Measurements from ENCODE around the gene TBC1D12. TPM values are rescaled to one million over a fixed set of nuclear protein-coding genes. Genes with fewer than 3 reads are reported as not detected.

TBC1D12 gene
- total RNA-seq, 4 donors from 2014 or later: 16.9 to 26.6 (median 17.9) TPM

DNA sequence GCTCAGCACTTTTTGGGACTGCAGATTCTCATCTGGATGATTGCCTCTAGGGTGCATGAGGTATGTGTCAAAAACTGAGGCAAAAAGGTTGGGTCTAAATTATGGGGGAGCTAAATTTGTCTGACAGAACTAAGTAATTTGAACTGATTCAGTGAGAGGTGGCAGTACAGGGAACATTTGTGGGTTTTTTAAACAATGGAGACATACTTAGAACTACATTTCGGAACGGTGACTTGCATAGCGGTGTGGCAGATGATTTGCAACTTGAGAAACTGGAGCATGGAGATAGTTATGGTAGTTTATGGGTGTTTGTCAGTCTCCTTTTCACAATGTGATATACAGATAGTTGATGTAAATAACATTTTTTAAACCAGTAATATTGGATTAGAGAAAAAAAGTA lies 14.6 kb downstream of the TBC1D12 start:
- 82 to 89% methylated on average over 3 of the region's 3 CpGs for WGBS, 2 donors (ENCODE audit: low coverage in 1 of 2)
- H3K27me3 ChIP-seq: no peaks in the 10 kb centered on the region
- TF ChIP-seq POLR2AphosphoS5 (IDR thresholded peaks at IDR 0.05) (no peak), POLR2A (IDR thresholded peaks at IDR 0.05) (no peak), EP300 (IDR thresholded peaks at IDR 0.05) (no peak)
- TF ChIP-seq, protein P1, sequence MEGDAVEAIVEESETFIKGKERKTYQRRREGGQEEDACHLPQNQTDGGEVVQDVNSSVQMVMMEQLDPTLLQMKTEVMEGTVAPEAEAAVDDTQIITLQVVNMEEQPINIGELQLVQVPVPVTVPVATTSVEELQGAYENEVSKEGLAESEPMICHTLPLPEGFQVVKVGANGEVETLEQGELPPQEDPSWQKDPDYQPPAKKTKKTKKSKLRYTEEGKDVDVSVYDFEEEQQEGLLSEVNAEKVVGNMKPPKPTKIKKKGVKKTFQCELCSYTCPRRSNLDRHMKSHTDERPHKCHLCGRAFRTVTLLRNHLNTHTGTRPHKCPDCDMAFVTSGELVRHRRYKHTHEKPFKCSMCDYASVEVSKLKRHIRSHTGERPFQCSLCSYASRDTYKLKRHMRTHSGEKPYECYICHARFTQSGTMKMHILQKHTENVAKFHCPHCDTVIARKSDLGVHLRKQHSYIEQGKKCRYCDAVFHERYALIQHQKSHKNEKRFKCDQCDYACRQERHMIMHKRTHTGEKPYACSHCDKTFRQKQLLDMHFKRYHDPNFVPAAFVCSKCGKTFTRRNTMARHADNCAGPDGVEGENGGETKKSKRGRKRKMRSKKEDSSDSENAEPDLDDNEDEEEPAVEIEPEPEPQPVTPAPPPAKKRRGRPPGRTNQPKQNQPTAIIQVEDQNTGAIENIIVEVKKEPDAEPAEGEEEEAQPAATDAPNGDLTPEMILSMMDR (IDR thresholded peaks at IDR 0.05): no peak
- H3K4me1 ChIP-seq: peaks cover 0 to 24% (median 4%) of the 10 kb centered on the region in 3 donors
- no peaks in the 10 kb centered on the region for H3K9me3 ChIP-seq
- H3K36me3 ChIP-seq: no peaks in the 10 kb centered on the region
- H3K27ac ChIP-seq: no peak overlapping the region
- no peak for ATAC-seq
- H3K4me3 ChIP-seq: no peak overlapping the region

DNA sequence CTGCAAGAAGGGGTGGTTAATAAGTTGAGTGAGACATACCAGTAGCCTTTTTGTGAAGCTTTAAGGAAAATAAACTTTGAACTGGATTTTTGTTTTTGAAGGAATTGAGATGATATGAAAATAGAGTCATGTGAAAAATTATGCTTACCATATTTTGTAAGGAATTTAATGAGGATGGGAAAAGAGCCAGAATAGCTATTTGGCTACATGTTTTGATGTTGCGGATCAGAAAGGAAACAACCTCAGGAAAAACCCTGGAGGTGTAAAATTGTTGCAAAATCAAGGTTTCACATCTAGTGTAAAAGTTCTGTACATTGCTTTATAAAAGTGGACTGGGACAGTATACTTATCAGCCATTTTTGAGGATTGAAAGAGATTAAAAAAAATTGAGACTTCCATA lies 15.0 kb downstream of the TBC1D12 start:
- WGBS, 2 donors (ENCODE audit: low coverage in 1 of 2): 71 to 100% methylated on average over 1 of the region's 1 CpG
- no peak overlapping the region for H3K27ac ChIP-seq
- no peaks in the 10 kb centered on the region for H3K9me3 ChIP-seq
- TF ChIP-seq, protein P1 (IDR thresholded peaks at IDR 0.05): no peak
- TF ChIP-seq EP300 (IDR thresholded peaks at IDR 0.05) (no peak), POLR2AphosphoS5 (IDR thresholded peaks at IDR 0.05) (no peak), POLR2A (IDR thresholded peaks at IDR 0.05) (no peak)
- no peaks in the 10 kb centered on the region for H3K36me3 ChIP-seq
- ATAC-seq: no peak
- H3K4me3 ChIP-seq: no peak overlapping the region
- H3K27me3 ChIP-seq: no peaks in the 10 kb centered on the region
- peaks cover 0 to 24% (median 4%) of the 10 kb centered on the region in 3 donors for H3K4me1 ChIP-seq

DNA sequence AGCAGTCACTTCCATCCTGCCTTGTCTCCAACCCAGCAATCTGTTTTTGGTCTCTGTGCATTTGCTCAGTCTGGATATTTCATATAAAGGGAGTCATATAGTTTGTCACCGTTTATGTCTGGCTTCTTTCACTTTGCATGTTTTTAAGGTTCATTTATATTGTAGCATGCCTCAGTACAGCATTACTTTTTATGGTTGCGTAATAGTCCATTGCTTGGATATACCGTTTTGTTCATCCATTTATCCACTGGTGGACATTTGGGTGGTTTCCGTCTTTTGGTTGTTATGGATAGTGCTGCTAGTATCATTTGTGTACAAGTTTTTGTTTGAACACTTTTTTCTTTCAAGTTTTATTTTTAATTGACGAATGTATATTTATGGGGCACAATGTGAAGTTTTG lies 18.2 kb downstream of the TBC1D12 start:
- H3K4me1 ChIP-seq: peaks cover 0 to 11% (median 0%) of the 10 kb centered on the region in 3 donors
- 93 to 96% methylated on average over 5 of the region's 5 CpGs for WGBS, 2 donors (ENCODE audit: low coverage in 1 of 2)
- no peak for ATAC-seq

GRCh38 chr10:94420998-94421528 lies 18.7 kb downstream of the TBC1D12 start:
- 27 to 36% methylated on average over 1 of the region's 1 CpG for WGBS, 2 donors (ENCODE audit: low coverage in 1 of 2)
- Histone ChIP-seq H3K4me1 (peaks cover 0 to 11% (median 0%) of the 10 kb centered on the region in 3 donors), H3K27me3 (no peaks in the 10 kb centered on the region), H3K36me3 (no peaks in the 10 kb centered on the region), H3K27ac (no peak overlapping the region), H3K9me3 (peaks cover 0 to 8% (median 0%) of the 10 kb centered on the region in 3 donors), H3K4me3 (no peak overlapping the region)
- no peak for ATAC-seq
- no peak for TF ChIP-seq POLR2A (IDR thresholded peaks at IDR 0.05)
- TF ChIP-seq, protein P1 (IDR thresholded peaks at IDR 0.05): no peak
- TF ChIP-seq EP300 (IDR thresholded peaks at IDR 0.05): no peak
- TF ChIP-seq POLR2AphosphoS5 (IDR thresholded peaks at IDR 0.05): no peak

More for the DNA sequence above, 18.2 kb downstream of the TBC1D12 start:
- no peak for TF ChIP-seq POLR2AphosphoS5 (IDR thresholded peaks at IDR 0.05)
- TF ChIP-seq EP300 (IDR thresholded peaks at IDR 0.05): no peak
- TF ChIP-seq POLR2A (IDR thresholded peaks at IDR 0.05): no peak
- TF ChIP-seq, protein P1 (IDR thresholded peaks at IDR 0.05): no peak
- Histone ChIP-seq H3K36me3 (no peaks in the 10 kb centered on the region), H3K9me3 (peaks cover 0 to 3% (median 0%) of the 10 kb centered on the region in 3 donors), H3K27ac (no peak overlapping the region), H3K4me3 (no peak overlapping the region), H3K27me3 (no peaks in the 10 kb centered on the region)

DNA sequence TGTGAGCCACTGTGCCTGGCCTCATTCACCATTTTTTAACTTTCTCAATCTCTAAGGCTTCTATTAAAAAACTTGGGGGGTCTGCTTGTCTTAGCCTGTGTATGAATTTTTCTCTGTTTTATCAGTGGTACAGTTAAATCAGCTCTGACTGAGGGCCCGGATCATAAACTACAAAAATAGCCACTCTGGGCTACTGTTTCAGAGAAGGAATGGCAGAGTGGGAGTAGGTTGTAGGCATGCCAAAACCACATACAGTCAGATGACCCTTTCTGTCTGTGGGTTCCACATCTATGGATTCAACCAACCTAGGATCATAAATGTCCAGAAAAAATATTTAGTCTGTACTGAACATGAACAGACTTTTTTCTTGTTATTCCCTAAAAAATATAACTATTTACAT lies 21.3 kb downstream of the TBC1D12 start:
- Histone ChIP-seq H3K27ac (no peak overlapping the region), H3K4me3 (no peak overlapping the region), H3K36me3 (no peaks in the 10 kb centered on the region), H3K27me3 (no peaks in the 10 kb centered on the region), H3K4me1 (peaks cover 0 to 12% (median 2%) of the 10 kb centered on the region in 3 donors), H3K9me3 (peaks cover 0 to 16% (median 0%) of the 10 kb centered on the region in 3 donors)
- no peak for ATAC-seq
- 0 to 67% methylated on average over 1 of the region's 1 CpG for WGBS, 2 donors (ENCODE audit: low coverage in 1 of 2)
- TF ChIP-seq EP300 (IDR thresholded peaks at IDR 0.05): no peak
- no peak for TF ChIP-seq POLR2A (IDR thresholded peaks at IDR 0.05)
- TF ChIP-seq POLR2AphosphoS5 (IDR thresholded peaks at IDR 0.05): no peak
- TF ChIP-seq, protein P1 (IDR thresholded peaks at IDR 0.05): no peak

Data from gastroesophageal sphincter (tissue), 4 donors.